ENCODE measurements around the gene PTPRN2. TPM values are rescaled to one million over a fixed set of nuclear protein-coding genes. Genes with fewer than 3 reads are reported as not detected.

Gene PTPRN2
- polyA plus RNA-seq, 1 of the 3 experiments (the other 2 are of a cell fraction): 4.0 TPM

- no peak for DNase-seq
- Histone ChIP-seq H3K4me1 (ENCODE audit: control insufficient read depth in 1 of 2, insufficient read depth in 2 of 2, low read depth in 1 of 2, low read length in 1 of 2) (peaks cover 0 to 18% of the 10 kb centered on the region in 2 experiments; a peak in 1 of 4 replicates), H3K27ac (ENCODE audit: low read depth in 2 of 2, low read length in 1 of 2) (no peak overlapping the region), H3K4me3 (ENCODE audit: low read depth in 2 of 2, low read length in 1 of 2) (no peak overlapping the region), H3K79me2 (ENCODE audit: insufficient read depth) (no peaks in the 10 kb centered on the region), H3K9ac (no peak overlapping the region), H3K4me2 (no peak overlapping the region), H3K9me3 (no peaks in the 10 kb centered on the region), H2AFZ (ENCODE audit: low read depth) (no peak overlapping the region), H3K36me3 (replicated peaks in 1 of 2; ENCODE audit: control insufficient read depth in 1 of 2, insufficient read depth in 2 of 2, low read length in 1 of 2) (no peaks in the 10 kb centered on the region), H3K9me2 (no peaks in the 10 kb centered on the region), H3K27me3 (ENCODE audit: insufficient read depth) (no peaks in the 10 kb centered on the region), H3F3A (replicated peaks; ENCODE audit: insufficient read depth) (no peaks in the 10 kb centered on the region), H4K20me1 (ENCODE audit: insufficient read depth) (no peaks in the 10 kb centered on the region)
- TF ChIP-seq ZBTB33 (IDR thresholded peaks at IDR 0.05; ENCODE audit: borderline replicate concordance, low read depth) (no peak), CTCF (IDR thresholded peaks at IDR 0.05) (peak; percentile 14; the same call in 1 of the 2 replicates), RAD21 (IDR thresholded peaks at IDR 0.05; ENCODE audit: low read length) (peak; percentile 32; the same call in 1 of the 2 replicates)
- 58% methylated on average over 4 of the region's 4 CpGs for WGBS (ENCODE audit: low lambda C conversion rate)
- CTCF ChIA-PET: interaction anchor here (0.9 kb wide), 1 partner anchor 9 kb away, joined by 3 read pairs; no protein-coding TSS in a partner anchor
- POLR2A ChIA-PET: no interaction called here
Measured at GRCh38 chr7:158442260-158442659, 145.4 kb downstream of the PTPRN2 start.

- H3K79me2 ChIP-seq (ENCODE audit: insufficient read depth): no peaks in the 10 kb centered on the region
- no peak overlapping the region for H3K27ac ChIP-seq (ENCODE audit: low read depth in 2 of 2, low read length in 1 of 2)
- no peaks in the 10 kb centered on the region for H3F3A ChIP-seq (replicated peaks; ENCODE audit: insufficient read depth)
- no peak overlapping the region for H3K9ac ChIP-seq
- CTCF ChIA-PET: interaction anchor here (1.0 to 1.5 kb wide), 2 partner anchors 8 to 10 kb away, joined by 3 read pairs; no protein-coding TSS in a partner anchor
- TF ChIP-seq FOXJ3 (CRISPR knock-in tag; IDR thresholded peaks at IDR 0.05) (no peak), EZH2phosphoT487 (IDR thresholded peaks at IDR 0.05; ENCODE audit: borderline replicate concordance, low read depth) (no peak), SMC3 (IDR thresholded peaks at IDR 0.05; ENCODE audit: low read depth, low read length) (no peak)
- POLR2A ChIA-PET: no interaction called here
- H4K20me1 ChIP-seq (ENCODE audit: insufficient read depth): no peaks in the 10 kb centered on the region
- H3K27me3 ChIP-seq (ENCODE audit: insufficient read depth): no peaks in the 10 kb centered on the region
- WGBS (ENCODE audit: low lambda C conversion rate): 21% methylated on average over 8 of the region's 8 CpGs
- H3K36me3 ChIP-seq (replicated peaks in 1 of 2; ENCODE audit: control insufficient read depth in 1 of 2, insufficient read depth in 2 of 2, low read length in 1 of 2): no peaks in the 10 kb centered on the region
- no peaks in the 10 kb centered on the region; a peak in 2 of 4 replicates for H3K4me1 ChIP-seq (ENCODE audit: control insufficient read depth in 1 of 2, insufficient read depth in 2 of 2, low read depth in 1 of 2, low read length in 1 of 2)
- no peak overlapping the region for H3K4me3 ChIP-seq (ENCODE audit: low read depth in 2 of 2, low read length in 1 of 2)
- H3K4me2 ChIP-seq: no peak overlapping the region
- H3K9me3 ChIP-seq: no peaks in the 10 kb centered on the region; the same call in 1 of the 2 replicates
- H3K9me2 ChIP-seq: no peaks in the 10 kb centered on the region
- no peak overlapping the region for H2AFZ ChIP-seq (ENCODE audit: low read depth)
- no peak for DNase-seq
Measured at GRCh38 chr7:158439035-158439434, 148.6 kb downstream of the PTPRN2 start.
